ENCODE data around the gene TYROBP. TPM values are rescaled to one million over a fixed set of nuclear protein-coding genes. Genes with fewer than 3 reads are reported as not detected.
A peak's percentile ranks its signal among the peaks of the same experiment; 100 is the strongest.

The TYROBP gene
- total RNA-seq, 1 donor, result not detected

GRCh38 chr19:35885225-35885738 is 22.8 kb downstream of the TYROBP start:
- H3K4me3 ChIP-seq (ENCODE audit: low read depth, low read length), result no peak overlapping the region
- TF ChIP-seq CTCF (IDR thresholded peaks at IDR 0.05; ENCODE audit: insufficient read depth, low read depth, low read length), result no peak
- DNase-seq (ENCODE audit: low read depth), result no peak

- no peak for TF ChIP-seq CTCF (IDR thresholded peaks at IDR 0.05; ENCODE audit: insufficient read depth, low read depth, low read length)
- H3K4me3 ChIP-seq (ENCODE audit: low read depth, low read length), result no peak overlapping the region
- DNase-seq (ENCODE audit: low read depth), result no peak
These were observed 24.2 kb downstream of the TYROBP start for GRCh38 chr19:35883882-35884281.

- DNase-seq (ENCODE audit: low read depth), result peak; percentile 84
- no peak overlapping the region for H3K4me3 ChIP-seq (ENCODE audit: low read depth, low read length)
- TF ChIP-seq CTCF (IDR thresholded peaks at IDR 0.05; ENCODE audit: insufficient read depth, low read depth, low read length), result peak; percentile 56
These were observed 25.8 kb downstream of the TYROBP start for GRCh38 chr19:35882114-35882832.

GRCh38 chr19:35879770-35880317 is 28.3 kb downstream of the TYROBP start:
- H3K4me3 ChIP-seq (ENCODE audit: low read depth, low read length), result no peak overlapping the region
- DNase-seq (ENCODE audit: low read depth), result peak; percentile 91
- no peak for TF ChIP-seq CTCF (IDR thresholded peaks at IDR 0.05; ENCODE audit: insufficient read depth, low read depth, low read length)

- H3K4me3 ChIP-seq (ENCODE audit: low read depth, low read length), result no peak overlapping the region
- DNase-seq (ENCODE audit: low read depth), result no peak
- TF ChIP-seq CTCF (IDR thresholded peaks at IDR 0.05; ENCODE audit: insufficient read depth, low read depth, low read length), result no peak
These were observed 29.0 kb downstream of the TYROBP start for GRCh38 chr19:35879068-35879467.

GRCh38 chr19:35874392-35874930 is 33.6 kb downstream of the TYROBP start:
- TF ChIP-seq CTCF (IDR thresholded peaks at IDR 0.05; ENCODE audit: insufficient read depth, low read depth, low read length), result no peak
- no peak overlapping the region for H3K4me3 ChIP-seq (ENCODE audit: low read depth, low read length)
- no peak for DNase-seq (ENCODE audit: low read depth)
